PFSK-1 (cell line): ENCODE data around the gene CTBP2.

Experiments
- FOXP2 ChIP-seq: optimal IDR thresholded peaks from 2 replicates; pipeline ENCODE3; 2011; ENCODE audit warnings: borderline replicate concordance, control low read depth, inconsistent platforms; ENCODE audit not compliant: insufficient read depth; ENCODE audit errors: extremely low read length, extremely low read depth
- POLR2AphosphoS5 ChIP-seq: IDR thresholded peaks from 2 replicates; pipeline ENCODE4 v1.6.1; 2012; ENCODE audit warnings: low read depth, mild to moderate bottlenecking, control low read depth, low read length, moderate library complexity
- SIN3A ChIP-seq: IDR thresholded peaks from 2 replicates; pipeline ENCODE4 v1.6.1; 2012; ENCODE audit warnings: mild to moderate bottlenecking, low read length, moderate library complexity, borderline replicate concordance; ENCODE audit not compliant: insufficient read depth
- TAF1 ChIP-seq: IDR thresholded peaks from 2 replicates; pipeline ENCODE4 v1.6.1; 2012; ENCODE audit warnings: low read length, control low read depth, borderline replicate concordance; ENCODE audit not compliant: insufficient read depth
- TF ChIP-seq, protein P1 (sequence below), 2 experiments: IDR thresholded peaks; 2 replicates each; pipeline versions ENCODE4 v1.6.1 to v1.8.0; 2011 to 2012; ENCODE audit warnings: low read depth in 2 of 2, low read length in 2 of 2, control low read depth in 1 of 2, inconsistent platforms in 1 of 2, mild to moderate bottlenecking in 1 of 2, moderate library complexity in 1 of 2; ENCODE audit not compliant: insufficient read depth in 1 of 2

Gene CTBP2

DNA sequence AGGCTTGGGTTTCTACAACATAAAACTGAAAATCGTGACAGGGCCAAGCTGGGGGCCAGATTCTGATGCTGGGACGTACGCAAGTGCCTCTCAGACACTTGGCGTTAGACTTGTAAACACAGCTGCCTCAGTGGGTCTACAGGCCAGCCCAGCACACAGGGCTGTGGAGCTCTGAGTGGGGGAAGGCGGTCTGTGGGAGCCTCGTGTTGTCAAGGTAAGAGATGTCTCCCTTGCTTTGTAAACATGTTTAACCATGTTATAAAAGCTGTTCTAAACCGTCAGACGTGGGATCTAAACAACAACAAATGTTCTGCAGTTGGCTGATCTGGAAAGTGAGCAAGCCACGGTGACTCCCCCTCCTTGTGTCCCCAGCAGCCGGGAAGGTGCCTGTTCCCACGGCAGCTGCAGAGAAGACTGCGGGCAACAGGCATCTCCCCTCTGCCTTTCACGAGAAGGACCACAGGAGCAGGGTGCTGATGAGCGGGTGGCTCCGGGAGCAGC, 150.7 kb downstream of the CTBP2 start:
- no peak for TF ChIP-seq SIN3A
- TF ChIP-seq FOXP2: no peak
- TF ChIP-seq, protein P1, sequence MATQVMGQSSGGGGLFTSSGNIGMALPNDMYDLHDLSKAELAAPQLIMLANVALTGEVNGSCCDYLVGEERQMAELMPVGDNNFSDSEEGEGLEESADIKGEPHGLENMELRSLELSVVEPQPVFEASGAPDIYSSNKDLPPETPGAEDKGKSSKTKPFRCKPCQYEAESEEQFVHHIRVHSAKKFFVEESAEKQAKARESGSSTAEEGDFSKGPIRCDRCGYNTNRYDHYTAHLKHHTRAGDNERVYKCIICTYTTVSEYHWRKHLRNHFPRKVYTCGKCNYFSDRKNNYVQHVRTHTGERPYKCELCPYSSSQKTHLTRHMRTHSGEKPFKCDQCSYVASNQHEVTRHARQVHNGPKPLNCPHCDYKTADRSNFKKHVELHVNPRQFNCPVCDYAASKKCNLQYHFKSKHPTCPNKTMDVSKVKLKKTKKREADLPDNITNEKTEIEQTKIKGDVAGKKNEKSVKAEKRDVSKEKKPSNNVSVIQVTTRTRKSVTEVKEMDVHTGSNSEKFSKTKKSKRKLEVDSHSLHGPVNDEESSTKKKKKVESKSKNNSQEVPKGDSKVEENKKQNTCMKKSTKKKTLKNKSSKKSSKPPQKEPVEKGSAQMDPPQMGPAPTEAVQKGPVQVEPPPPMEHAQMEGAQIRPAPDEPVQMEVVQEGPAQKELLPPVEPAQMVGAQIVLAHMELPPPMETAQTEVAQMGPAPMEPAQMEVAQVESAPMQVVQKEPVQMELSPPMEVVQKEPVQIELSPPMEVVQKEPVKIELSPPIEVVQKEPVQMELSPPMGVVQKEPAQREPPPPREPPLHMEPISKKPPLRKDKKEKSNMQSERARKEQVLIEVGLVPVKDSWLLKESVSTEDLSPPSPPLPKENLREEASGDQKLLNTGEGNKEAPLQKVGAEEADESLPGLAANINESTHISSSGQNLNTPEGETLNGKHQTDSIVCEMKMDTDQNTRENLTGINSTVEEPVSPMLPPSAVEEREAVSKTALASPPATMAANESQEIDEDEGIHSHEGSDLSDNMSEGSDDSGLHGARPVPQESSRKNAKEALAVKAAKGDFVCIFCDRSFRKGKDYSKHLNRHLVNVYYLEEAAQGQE (IDR thresholded peaks at IDR 0.05; ENCODE audit: insufficient read depth in 1 of 2, low read depth in 2 of 2, low read length in 2 of 2): no peak
- TF ChIP-seq POLR2AphosphoS5: no peak
- no peak for TF ChIP-seq TAF1

DNA sequence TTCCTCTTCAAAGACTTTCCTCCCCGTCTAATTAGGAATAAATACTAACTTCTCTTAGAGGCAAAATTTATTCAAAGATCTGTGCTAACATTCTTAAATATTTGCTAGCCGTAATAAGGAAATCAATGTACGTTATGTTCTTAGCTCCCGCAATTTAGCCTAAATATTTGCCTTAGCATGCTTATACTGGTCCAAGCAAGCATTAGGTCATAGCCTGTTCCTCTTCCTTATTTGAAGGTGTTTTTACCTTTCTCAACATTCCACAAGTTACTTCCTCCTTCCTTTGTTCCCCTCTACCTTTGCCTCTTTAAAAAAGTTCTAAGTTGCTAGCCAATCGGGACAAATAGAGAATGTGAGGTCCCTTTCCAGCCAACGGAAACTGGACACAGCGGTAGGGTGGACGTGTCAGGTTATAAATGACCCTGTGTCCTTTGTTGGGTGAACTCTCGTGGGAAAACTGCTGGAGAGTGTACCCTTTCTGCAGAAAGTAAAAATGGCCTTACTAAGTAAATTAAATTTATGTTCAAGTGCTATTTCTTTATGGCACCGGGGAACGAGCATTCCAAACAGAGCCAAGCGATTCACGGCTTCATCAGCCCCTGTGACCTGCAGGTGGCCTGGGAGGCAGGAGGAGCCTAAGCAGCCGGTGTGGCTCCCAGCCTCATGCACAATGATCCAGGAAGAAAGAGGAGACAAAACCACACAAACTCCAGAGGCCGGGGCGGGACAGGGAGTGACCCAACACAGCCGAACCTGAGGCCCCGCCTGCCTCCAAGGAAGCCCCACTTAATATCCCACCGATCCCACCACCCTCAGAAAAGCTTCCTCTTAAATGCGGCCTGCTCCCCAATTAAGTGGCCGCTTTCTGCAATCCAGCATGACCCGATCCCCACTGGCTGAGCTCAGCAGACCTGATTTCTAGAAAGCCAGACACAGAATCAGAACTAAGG, 151.4 kb downstream of the CTBP2 start:
- TF ChIP-seq SIN3A: no peak
- TF ChIP-seq, protein P1 (IDR thresholded peaks at IDR 0.05; ENCODE audit: insufficient read depth in 1 of 2, low read depth in 2 of 2, low read length in 2 of 2): no peak
- no peak for TF ChIP-seq POLR2AphosphoS5
- no peak for TF ChIP-seq TAF1
- TF ChIP-seq FOXP2: no peak

DNA sequence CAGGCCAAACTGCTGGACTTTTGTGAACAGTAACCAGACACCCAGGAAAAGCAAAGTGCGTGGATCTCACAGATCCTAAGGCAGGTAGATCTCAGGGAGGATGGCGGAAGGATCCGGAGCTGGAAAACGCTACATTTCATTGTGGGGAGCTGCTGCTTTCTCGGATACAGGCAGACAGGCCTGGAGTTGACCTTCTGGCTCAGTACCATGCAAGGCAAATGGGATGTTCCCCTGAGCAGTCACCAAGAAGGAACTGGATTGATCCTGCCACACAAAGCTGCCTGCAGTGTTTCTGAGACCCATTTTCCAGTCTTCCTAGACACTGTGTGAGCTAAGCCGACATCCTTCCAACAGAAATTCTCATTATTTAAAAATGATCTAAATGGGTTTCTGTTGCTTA, 152.9 kb downstream of the CTBP2 start:
- TF ChIP-seq POLR2AphosphoS5 (no peak), TAF1 (no peak), SIN3A (no peak), FOXP2 (no peak)
- TF ChIP-seq, protein P1 (IDR thresholded peaks at IDR 0.05; ENCODE audit: insufficient read depth in 1 of 2, low read depth in 2 of 2, low read length in 2 of 2): no peak

DNA sequence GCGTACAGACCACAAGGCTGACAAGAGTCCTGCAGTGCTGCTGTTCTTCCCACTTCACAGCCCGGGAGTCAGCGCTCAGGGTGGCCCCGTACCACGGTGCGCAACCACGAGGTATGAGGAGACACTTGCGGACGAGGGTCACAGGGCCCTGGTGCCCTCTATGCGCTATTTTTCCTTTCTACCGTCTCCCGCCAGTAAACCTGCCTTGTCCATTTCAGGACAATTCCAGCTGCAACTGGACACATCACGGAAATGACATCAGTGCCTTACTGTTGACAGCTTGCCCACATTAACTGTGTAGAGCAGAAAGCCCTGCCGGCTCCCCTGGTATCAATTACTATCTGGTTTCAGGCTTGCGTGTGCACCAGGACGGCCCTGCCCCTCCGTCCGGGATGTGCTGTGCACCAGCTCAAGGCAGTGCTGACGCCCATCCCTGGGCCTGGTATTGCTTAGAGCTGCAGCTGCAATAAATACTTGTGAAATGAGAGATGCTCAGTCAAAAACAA, 153.4 kb downstream of the CTBP2 start:
- TF ChIP-seq POLR2AphosphoS5 (no peak), TAF1 (no peak), SIN3A (no peak), FOXP2 (no peak)
- TF ChIP-seq, protein P1 (IDR thresholded peaks at IDR 0.05; ENCODE audit: insufficient read depth in 1 of 2, low read depth in 2 of 2, low read length in 2 of 2): no peak
